Left ventricle myocardium superior (tissue), 1 donor: ENCODE data around the gene ACAP3. TPM values are rescaled to one million over a fixed set of nuclear protein-coding genes. Genes with fewer than 3 reads are reported as not detected.

Experiments
- ATAC-seq: fragments of 200-7000 bp; cut with Tn5 transposase; one replicate; pipeline ENCODE4 v1.9.1; 2020; ENCODE audit warnings: mild to moderate bottlenecking, moderate library complexity
- DNase-seq: peaks from one replicate; pipeline ENCODE4 v3.0.0-alpha.2; 2020
- intact Hi-C: fragments of 100-400 bp; cut with micrococcal nuclease; formaldehyde crosslinking; loops from one replicate; pipeline ENCODE4 v1.11.0; 2022
- total RNA-seq: library from RNA; stranded (reverse); fragmentation: NEBNext Ultra II Directional; extraction: Animal tissue kit (Norgen Biotek cat#: 25700); gene quantifications from one replicate; pipeline ENCODE4 v1.2.1, GENCODE V29; 2021
- donor health status: DM: no; HTN: yes; CAD: no; lungs with severe emphysema.

The ACAP3 gene
- total RNA-seq, 1 donor from 2014 or later, result 60.4 TPM

DNA sequence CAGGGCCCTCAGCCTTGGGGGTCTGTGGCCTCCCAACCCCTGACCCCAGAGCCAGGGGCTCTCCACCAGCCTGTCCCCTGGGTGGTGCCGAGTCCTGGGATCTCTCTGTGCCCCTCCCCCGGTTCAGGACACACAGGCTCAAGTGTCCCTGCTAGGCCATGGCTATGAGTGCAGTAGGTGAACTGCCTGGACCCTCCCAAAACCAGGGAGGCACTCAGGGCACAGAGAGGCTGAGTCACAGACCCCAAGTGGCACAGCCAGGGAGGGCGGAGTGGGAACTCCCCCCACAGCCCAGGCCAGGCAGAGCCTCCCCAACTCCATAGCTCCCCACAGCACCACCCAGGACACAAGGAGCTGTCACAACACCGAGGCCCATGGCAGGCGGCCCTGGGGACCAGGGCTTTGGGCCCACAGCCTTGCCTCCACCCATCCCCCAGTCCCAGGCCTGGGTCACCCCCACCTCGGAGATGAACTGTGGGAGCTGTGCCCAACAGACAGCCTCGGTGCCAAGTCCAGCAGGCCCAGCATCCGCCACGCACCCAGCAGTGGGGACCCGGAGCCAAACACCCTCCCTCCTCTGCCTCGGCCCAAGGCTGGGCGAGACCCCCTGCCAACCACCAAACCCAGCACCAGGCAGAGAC lies 38.2 kb upstream of the ACAP3 start:
- ATAC-seq (peak; percentile 8), DNase-seq (peak; percentile 64)
- intact Hi-C loops, result no loop called here

DNA sequence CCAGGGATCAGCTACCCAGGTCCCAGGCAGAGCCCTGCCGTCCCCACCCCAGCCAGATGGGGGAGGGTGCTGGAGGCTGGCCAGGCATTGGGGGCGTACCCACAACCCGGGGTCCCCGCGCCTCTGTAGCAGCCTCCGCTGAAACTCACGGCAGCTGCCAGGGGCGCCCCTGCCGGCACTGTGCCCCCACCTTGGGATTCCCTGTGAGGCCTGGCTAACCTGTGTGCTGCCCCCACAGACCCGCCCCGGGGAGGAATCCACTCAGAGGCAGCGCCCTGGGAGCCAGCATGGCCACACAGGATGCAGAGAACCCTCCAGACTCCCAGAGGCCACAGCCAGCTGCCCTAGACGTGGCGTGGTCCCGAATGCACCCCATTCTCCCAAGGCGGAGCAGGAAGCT lies 37.7 kb upstream of the ACAP3 start:
- DNase-seq, result peak; percentile 30
- intact Hi-C loops, result no loop called here
- no peak for ATAC-seq

- intact Hi-C loops, result no loop called here
- DNase-seq (no peak), ATAC-seq (no peak)
Measured at GRCh38 chr1:1344655-1345361, 37.1 kb upstream of the ACAP3 start.

DNA sequence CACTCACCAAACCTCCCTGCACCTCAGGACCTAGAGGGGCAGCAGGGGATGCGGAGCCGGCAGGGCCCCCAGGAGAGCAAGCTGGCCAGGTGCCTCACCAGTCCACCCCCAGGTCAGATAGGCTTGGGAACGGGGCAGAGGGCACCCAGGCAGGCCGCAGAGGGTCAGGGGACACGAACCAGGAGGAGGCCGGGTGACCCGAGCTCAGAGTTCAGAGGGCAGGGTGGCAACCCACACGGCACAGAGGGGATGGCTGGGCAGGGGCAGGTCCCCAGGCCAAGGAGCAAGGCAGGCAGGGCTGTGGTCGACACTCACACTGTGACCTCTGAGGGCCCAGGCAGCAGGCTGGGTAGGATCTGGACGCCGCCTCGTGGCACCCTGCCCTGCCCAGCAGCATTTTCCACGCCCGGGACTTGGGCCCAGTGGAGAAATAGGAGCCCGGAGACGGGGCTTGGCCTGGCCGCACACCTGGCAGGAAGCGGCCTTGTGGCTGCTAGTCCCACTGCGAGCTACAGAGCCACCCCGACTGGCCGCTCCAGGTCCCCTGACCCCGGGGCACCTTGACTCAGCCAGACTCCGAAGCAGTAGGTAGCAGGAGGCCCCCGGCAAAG lies 36.2 kb upstream of the ACAP3 start:
- ATAC-seq (no peak), DNase-seq (no peak)
- intact Hi-C loops, result no loop called here

DNA sequence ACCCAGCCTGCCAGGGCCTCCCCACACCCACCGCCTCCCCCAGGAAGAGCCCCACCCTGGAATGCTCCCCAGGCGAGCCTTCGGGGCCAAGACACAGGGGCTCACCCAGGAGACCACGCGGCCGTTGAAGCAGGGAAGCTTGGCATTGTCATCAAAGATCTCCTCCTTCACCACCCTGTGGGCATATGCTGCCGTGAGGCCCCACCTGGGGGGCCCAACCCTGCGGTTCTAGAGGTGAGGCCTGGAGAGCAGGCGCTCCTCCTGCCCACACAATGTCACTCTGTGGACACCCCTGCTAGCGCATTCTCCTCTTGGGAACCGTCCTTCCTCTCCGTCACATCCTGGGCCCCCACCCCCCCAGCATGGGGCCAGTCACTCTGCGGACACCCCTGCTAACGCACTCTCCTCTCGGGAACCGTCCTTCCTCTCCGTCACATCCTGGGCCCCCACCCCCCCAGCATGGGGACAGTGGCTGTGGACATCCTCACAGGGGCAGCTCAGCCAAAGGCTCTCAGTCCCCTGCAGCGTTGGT lies 34.9 kb upstream of the ACAP3 start:
- intact Hi-C loops, result no loop called here
- ATAC-seq (no peak), DNase-seq (no peak)

DNA sequence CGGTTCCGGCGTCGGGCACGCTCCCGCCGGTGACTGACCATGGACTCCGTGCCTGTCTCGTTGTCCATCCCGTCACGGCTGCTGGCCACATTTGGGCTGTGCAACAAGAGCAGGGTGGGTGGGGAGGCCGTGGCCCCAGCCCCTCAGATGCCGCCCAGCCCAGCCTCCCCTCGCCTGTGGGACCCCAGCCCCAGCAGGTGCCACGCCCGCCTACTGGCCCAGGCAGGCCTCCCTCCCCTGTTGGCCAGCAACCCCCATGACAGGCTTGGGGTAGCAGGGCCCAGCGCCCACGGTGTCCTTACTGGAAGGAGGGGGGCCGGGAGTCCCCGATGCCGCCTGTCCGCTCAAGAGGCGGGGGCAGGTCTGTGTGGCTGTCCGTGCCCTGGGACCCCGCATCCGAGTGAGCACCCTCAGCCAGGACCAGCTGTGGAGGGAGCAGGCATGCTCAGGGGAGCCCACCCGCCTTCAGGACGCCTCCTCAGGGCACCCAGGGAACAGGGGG lies 34.4 kb upstream of the ACAP3 start:
- DNase-seq (no peak), ATAC-seq (no peak)
- intact Hi-C loops, result no loop called here

DNA sequence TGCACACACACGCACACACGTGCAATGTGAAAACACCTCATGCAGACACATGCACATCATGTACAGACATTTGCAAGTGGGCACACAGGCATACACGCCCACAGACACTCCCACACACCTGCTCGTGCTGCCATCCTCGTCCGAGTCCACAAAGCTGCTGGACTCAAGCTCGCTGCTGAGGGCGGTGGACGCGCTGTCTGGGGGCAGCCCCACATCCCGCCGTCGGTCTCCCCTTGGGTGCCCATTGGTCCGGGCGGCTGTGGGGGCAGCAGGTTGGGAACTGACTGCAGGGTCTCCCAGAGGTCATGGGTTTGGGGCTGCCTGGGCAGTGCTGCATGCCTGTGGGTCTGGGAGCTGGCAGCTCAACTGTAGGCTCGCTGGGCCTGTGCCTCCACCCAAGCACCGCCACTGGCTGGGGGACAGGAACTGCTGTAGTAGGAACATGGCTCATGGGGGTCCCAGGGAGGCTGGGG lies 33.9 kb upstream of the ACAP3 start:
- DNase-seq, result no peak
- no peak for ATAC-seq
- intact Hi-C loops, result no loop called here

DNA sequence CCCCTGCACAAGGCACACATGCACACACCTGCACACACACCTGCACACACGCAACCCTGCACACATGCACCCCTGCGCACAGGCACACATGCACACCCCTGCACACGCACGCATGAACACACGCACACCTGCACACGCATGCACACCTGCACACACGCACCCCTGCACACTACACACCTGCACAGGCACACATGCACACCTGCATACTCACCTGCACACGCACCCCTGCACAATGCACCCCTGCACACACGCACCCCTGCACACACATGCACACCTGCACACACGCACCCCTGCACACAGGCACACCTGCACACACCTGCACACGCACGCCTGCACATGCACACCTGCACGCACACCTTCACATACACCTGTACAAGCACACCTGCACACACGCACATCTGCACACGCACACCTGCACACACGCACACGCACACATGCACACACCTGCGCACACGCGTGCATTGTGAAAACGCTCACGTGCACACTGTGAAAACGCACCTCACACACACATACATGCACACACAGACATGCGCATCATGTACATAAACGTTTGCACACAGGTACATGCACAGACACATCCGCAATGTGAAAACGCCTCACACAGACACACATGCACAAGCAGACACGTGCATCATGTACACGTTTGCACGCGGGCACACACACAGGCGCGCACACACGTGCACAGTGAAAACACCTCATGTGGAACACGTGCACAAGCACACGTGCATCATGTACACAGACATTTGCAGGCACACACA lies 33.2 kb upstream of the ACAP3 start:
- intact Hi-C loops, result no loop called here
- ATAC-seq (no peak), DNase-seq (no peak)

- DNase-seq (no peak), ATAC-seq (no peak)
- intact Hi-C loops, result no loop called here
Measured at GRCh38 chr1:1340185-1340584, 32.5 kb upstream of the ACAP3 start.

DNA sequence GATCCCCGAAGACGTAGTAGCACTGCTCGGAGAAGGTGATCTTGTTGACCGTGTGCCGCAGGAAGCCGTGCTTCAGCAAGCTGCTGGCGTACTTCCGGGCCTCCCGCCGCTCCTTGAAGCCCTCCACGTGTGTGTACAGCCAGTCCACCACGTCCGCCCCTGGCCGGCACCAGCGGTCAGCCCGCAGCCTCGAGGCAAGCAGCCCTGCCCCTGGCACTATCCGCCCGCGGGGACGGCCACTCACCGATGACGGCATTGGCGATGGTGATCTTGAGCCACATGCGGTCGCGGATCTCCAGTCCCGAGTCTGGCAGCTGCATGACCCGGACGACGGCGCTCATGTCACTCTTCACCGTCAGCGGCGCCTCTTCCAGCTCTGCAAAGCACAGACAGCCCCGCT lies 30.5 kb upstream of the ACAP3 start:
- intact Hi-C loops, result no loop called here
- DNase-seq (no peak), ATAC-seq (no peak)

GRCh38 chr1:1337793-1338147 lies 30.0 kb upstream of the ACAP3 start:
- intact Hi-C loops, result no loop called here
- ATAC-seq (no peak), DNase-seq (no peak)

- DNase-seq, result no peak
- intact Hi-C loops, result no loop called here
- no peak for ATAC-seq
Measured at GRCh38 chr1:1336931-1337792, 29.4 kb upstream of the ACAP3 start.

DNA sequence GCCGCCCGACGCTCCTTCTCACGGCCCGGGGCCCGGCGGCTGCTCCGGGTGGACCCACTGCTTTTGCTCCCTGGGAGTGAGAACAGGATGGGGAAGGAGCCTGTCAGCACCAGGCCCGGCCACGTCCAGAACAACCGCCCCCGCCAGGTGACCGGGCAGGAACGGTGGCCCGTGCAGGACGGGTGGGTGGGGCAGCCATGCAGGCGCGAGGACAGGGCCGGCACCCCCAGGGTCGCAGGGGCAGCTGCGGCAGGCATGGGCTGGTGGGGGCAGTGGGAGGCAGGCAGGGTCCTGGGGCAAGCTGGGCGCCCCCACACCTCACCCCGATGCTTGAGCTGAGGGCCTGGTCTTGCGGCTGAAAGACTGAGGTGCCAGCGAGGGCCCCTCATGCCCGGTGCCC lies 28.7 kb upstream of the ACAP3 start:
- no peak for DNase-seq
- ATAC-seq, result no peak
- intact Hi-C loops, result no loop called here

DNA sequence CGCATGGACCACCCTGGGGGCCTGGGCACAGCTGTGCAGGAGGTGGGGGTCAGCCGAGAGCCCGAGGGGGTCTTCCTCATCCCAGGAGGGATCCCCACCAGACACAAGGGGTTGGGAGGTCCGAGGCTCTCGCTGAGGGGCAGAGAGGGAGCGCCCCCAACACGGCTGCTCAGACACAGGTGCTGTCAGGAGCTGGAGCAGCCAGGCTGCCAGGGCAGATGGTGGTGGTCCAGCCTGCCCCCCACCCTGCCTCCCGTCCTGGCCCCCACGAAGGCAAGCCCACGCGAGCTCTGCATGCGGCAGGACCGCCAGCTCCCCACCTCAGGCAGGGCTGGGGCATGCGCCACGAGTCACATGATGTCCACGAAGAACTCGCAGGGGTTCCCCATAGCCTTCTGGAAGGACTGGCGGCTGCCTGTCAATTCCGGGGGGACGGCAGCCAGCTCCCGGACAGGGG lies 28.1 kb upstream of the ACAP3 start:
- DNase-seq (no peak), ATAC-seq (no peak)
- intact Hi-C loops, result no loop called here

- DNase-seq (no peak), ATAC-seq (no peak)
- intact Hi-C loops, result no loop called here
Measured at GRCh38 chr1:1335283-1335682, 27.6 kb upstream of the ACAP3 start.

DNA sequence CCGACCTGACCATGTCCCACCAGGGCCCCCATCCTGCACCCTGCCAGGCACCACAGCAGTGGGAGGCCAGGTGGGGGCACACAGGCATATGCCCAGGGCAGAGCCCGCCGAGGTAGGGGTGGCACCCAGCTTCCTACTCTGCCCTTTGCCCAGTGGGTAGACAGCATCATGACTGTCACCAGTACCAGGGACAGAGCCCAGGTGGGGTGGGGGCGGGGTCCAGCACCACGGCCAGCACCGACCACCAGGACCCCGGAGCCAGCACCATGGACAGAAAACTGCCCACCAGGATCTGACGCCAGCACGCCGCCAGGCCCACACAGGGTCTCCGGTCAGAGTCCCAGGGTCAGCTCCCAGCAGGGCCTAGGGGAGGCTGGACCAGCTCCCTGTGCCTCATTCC lies 27.1 kb upstream of the ACAP3 start:
- intact Hi-C loops, result no loop called here
- DNase-seq (no peak), ATAC-seq (no peak)

DNA sequence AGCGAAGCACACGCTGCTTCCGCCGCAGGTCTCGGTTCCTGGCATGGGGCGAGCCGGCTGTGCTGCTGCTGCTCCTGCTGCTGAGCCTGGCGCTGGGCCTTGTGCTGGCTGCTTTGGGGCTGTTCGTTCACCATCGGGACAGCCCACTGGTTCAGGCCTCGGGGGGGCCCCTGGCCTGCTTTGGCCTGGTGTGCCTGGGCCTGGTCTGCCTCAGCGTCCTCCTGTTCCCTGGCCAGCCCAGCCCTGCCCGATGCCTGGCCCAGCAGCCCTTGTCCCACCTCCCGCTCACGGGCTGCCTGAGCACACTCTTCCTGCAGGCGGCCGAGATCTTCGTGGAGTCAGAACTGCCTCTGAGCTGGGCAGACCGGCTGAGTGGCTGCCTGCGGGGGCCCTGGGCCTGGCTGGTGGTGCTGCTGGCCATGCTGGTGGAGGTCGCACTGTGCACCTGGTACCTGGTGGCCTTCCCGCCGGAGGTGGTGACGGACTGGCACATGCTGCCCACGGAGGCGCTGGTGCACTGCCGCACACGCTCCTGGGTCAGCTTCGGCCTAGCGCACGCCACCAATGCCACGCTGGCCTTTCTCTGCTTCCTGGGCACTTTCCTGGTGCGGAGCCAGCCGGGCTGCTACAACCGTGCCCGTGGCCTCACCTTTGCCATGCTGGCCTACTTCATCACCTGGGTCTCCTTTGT lies 26.0 kb upstream of the ACAP3 start:
- DNase-seq (no peak), ATAC-seq (no peak)
- intact Hi-C loops, result no loop called here
